ENCODE results near the gene SRRD.

DNA sequence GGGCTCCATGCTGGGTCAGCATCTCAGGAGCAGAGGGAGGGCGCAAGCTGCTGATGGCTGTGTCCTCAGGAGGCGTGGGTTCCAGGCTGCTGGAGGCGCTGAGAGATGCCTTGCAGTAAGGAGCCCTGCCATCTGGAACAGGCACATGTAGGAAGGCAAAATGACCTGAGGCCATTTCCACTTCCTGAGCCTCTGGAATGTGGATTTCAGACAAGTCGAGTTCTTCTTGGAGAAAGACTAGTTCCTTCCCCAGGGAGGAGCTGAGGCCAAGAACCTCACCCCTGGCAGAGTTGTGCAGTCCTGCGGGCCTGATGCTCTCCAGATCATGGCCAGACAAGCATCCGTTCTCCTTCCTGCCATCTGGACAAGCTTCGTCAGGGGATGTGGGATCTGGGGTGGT lies 19.4 kb upstream of the SRRD start:
- TF ChIP-seq CTCF (IDR thresholded peaks at IDR 0.05), result no peak
- TF ChIP-seq POLR2A (IDR thresholded peaks at IDR 0.05), result no peak
